GM12872 (cell line): ENCODE results near the gene PHRF1.

Experiments used
- CTCF ChIP-seq: IDR thresholded peaks from 3 replicates; pipeline ENCODE4 v1.5.1; 2011; ENCODE audit warnings: low read depth, mild to moderate bottlenecking, low read length, moderate library complexity; ENCODE audit not compliant: insufficient read depth

PHRF1 gene

GRCh38 chr11:625636-626268, 49.5 kb downstream of the PHRF1 start:
- TF ChIP-seq CTCF = no peak

GRCh38 chr11:626475-627307, 50.4 kb downstream of the PHRF1 start, which contains the start of gene SCT:
Gene SCT (minus strand): TSS chr11:627181. CDS start chr11:627143, 38 bp downstream.
- no peak for TF ChIP-seq CTCF

GRCh38 chr11:627308-627576, 51.0 kb downstream of the PHRF1 start:
- TF ChIP-seq CTCF = no peak

GRCh38 chr11:628056-628455, 51.8 kb downstream of the PHRF1 start:
- no peak for TF ChIP-seq CTCF

GRCh38 chr11:629237-629583, 52.9 kb downstream of the PHRF1 start:
- TF ChIP-seq CTCF = no peak

GRCh38 chr11:630871-631270, 54.6 kb downstream of the PHRF1 start:
- no peak for TF ChIP-seq CTCF

GRCh38 chr11:635945-636510, 59.8 kb downstream of the PHRF1 start:
- no peak for TF ChIP-seq CTCF
